ENCODE results near the gene ASB18.

Gene ASB18

DNA sequence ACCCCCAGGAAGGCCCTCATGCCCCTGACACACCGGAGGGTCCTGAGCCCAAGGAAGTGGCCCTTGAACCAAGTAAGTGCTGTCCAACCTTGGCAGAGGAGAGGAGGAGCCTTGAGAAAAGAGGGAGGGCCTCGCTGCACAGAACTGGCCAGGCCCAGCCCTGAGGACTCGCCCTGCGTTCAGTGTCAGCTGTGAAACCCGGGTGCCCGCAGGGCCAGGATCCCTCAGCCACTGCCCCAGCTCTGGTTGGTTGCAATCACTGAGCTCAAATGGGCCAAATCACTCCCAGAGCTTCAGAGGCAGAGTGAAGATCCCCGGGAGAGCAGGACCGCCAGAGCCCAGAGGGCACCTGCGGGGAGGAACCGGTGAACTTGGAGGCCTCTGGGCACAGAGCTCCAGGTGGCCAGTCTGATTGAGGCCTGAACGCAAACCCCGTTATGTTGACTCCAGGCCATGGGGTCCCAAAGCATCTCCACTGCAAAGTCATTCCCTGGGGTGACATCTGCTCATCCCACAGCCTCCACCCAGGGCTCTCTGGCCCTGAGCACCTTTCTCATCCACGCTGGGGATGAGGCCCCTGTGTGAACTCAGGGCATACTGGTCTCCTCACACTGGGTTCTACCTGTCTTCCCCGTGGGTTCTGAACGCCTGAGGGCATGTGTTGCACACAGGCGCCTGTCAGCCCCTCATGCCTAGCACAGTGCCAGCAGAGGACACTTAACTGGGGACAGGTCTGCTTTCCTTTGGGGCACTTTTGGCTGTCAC is 107.9 kb downstream of the ASB18 start:
- Histone ChIP-seq H3K79me2 (ENCODE audit: low read length) (no peaks in the 10 kb centered on the region), H3K4me1 (ENCODE audit: low read length) (no peaks in the 10 kb centered on the region), H3K9me3 (ENCODE audit: insufficient read depth, low read length) (no peaks in the 10 kb centered on the region), H3K4me3 (ENCODE audit: low read length) (no peak overlapping the region), H4K20me1 (ENCODE audit: insufficient read depth, low read length) (no peaks in the 10 kb centered on the region), H3K4me2 (ENCODE audit: low read length) (no peak overlapping the region), H3K27me3 (ENCODE audit: low read depth, low read length) (no peaks in the 10 kb centered on the region), H3K36me3 (replicated peaks; ENCODE audit: low read depth, low read length) (no peaks in the 10 kb centered on the region), H3K9ac (ENCODE audit: low read length) (no peak overlapping the region), H3K27ac (ENCODE audit: low read length) (no peak overlapping the region), H2AFZ (ENCODE audit: low read depth, low read length) (no peak overlapping the region)
- TF ChIP-seq, protein P1, sequence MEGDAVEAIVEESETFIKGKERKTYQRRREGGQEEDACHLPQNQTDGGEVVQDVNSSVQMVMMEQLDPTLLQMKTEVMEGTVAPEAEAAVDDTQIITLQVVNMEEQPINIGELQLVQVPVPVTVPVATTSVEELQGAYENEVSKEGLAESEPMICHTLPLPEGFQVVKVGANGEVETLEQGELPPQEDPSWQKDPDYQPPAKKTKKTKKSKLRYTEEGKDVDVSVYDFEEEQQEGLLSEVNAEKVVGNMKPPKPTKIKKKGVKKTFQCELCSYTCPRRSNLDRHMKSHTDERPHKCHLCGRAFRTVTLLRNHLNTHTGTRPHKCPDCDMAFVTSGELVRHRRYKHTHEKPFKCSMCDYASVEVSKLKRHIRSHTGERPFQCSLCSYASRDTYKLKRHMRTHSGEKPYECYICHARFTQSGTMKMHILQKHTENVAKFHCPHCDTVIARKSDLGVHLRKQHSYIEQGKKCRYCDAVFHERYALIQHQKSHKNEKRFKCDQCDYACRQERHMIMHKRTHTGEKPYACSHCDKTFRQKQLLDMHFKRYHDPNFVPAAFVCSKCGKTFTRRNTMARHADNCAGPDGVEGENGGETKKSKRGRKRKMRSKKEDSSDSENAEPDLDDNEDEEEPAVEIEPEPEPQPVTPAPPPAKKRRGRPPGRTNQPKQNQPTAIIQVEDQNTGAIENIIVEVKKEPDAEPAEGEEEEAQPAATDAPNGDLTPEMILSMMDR (IDR thresholded peaks at IDR 0.05; ENCODE audit: low read depth, low read length) = no peak

DNA sequence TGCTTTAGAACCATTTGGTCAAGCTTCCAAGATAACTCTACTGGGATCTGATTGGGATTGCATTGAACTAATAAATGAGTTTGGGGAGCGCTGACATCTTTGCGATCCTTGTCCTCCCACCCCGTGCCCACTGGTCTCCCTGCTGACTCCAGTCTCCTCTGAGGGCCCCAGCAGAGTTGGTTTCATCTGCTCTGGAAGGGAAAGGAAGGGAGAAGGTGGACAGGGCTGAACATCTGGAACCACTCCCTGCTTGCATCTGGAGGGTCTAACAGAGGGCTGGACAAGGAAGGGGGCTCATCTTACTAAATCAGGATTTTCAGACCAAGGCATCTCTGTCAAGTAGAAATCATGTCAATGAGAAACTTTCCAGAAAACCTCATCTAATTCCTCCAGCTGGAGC is 108.8 kb downstream of the ASB18 start:
- H3K27ac ChIP-seq (ENCODE audit: low read length) = no peak overlapping the region
- no peaks in the 10 kb centered on the region for H3K36me3 ChIP-seq (replicated peaks; ENCODE audit: low read depth, low read length)
- H3K4me3 ChIP-seq (ENCODE audit: low read length) = no peak overlapping the region
- no peak overlapping the region for H3K4me2 ChIP-seq (ENCODE audit: low read length)
- no peaks in the 10 kb centered on the region for H3K9me3 ChIP-seq (ENCODE audit: insufficient read depth, low read length)
- TF ChIP-seq, protein P1 (IDR thresholded peaks at IDR 0.05; ENCODE audit: low read depth, low read length) = no peak
- no peak for TF ChIP-seq EZH2phosphoT487 (IDR thresholded peaks at IDR 0.05; ENCODE audit: low read depth)
- no peaks in the 10 kb centered on the region for H3K79me2 ChIP-seq (ENCODE audit: low read length)
- no peak overlapping the region for H3K9ac ChIP-seq (ENCODE audit: low read length)
- no peaks in the 10 kb centered on the region for H3K27me3 ChIP-seq (ENCODE audit: low read depth, low read length)
- H2AFZ ChIP-seq (ENCODE audit: low read depth, low read length) = no peak overlapping the region
- H4K20me1 ChIP-seq (ENCODE audit: insufficient read depth, low read length) = no peaks in the 10 kb centered on the region
- H3K4me1 ChIP-seq (ENCODE audit: low read length) = no peaks in the 10 kb centered on the region

DNA sequence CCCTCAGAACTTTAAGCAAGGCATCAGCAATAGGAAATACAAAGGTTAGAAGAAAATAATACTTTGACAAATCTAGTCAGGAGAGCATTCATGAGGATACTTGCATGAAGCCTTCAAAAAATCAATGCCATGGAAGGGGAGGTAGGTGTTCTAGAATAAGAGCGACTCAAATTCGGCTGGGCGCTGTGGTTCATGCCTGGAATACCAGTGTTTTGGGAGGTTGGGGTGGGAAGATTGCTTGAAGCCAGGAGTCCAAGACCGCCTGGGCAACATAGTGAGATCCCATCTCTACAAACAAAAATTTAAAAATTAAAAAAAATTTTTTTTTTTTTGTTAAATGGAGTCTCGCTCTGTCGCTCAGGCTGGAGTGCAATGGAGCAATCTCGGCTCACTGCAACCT is 117.8 kb downstream of the ASB18 start:
- Histone ChIP-seq H4K20me1 (ENCODE audit: insufficient read depth, low read length) (no peaks in the 10 kb centered on the region), H3K9me3 (ENCODE audit: insufficient read depth, low read length) (no peaks in the 10 kb centered on the region), H3K79me2 (ENCODE audit: low read length) (no peaks in the 10 kb centered on the region), H3K27me3 (ENCODE audit: low read depth, low read length) (no peaks in the 10 kb centered on the region), H3K4me1 (ENCODE audit: low read length) (no peaks in the 10 kb centered on the region), H3K36me3 (replicated peaks; ENCODE audit: low read depth, low read length) (no peaks in the 10 kb centered on the region), H2AFZ (ENCODE audit: low read depth, low read length) (no peak overlapping the region), H3K27ac (ENCODE audit: low read length) (no peak overlapping the region), H3K4me2 (ENCODE audit: low read length) (no peak overlapping the region), H3K9ac (ENCODE audit: low read length) (no peak overlapping the region), H3K4me3 (ENCODE audit: low read length) (no peak overlapping the region)
- TF ChIP-seq EZH2phosphoT487 (IDR thresholded peaks at IDR 0.05; ENCODE audit: low read depth) = no peak

DNA sequence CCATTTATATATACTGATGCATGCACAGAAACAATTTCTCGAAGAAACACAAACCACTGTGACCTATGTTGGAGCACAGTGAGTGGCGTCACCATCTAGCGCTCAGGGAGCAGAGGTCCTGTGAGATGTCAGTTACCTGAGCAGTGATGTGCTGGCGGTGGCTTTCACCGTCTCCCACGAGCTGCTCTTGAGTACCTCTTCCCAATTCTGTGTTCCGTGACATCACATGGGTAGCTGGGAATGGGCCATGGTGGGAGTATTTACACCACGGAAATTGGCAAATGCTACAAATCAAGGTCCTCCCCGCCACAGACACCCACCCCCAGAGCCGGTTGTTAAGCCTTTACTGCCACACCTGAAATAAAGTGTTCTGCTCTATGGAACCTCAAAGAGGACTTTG is 120.4 kb downstream of the ASB18 start:
- H3K79me2 ChIP-seq (ENCODE audit: low read length) = no peaks in the 10 kb centered on the region
- no peak overlapping the region for H3K27ac ChIP-seq (ENCODE audit: low read length)
- H3K9me3 ChIP-seq (ENCODE audit: insufficient read depth, low read length) = no peaks in the 10 kb centered on the region
- no peaks in the 10 kb centered on the region for H3K4me1 ChIP-seq (ENCODE audit: low read length)
- no peaks in the 10 kb centered on the region for H3K27me3 ChIP-seq (ENCODE audit: low read depth, low read length)
- no peak overlapping the region for H3K4me3 ChIP-seq (ENCODE audit: low read length)
- TF ChIP-seq, protein P1 (IDR thresholded peaks at IDR 0.05; ENCODE audit: low read depth, low read length) = no peak
- no peak for TF ChIP-seq EZH2phosphoT487 (IDR thresholded peaks at IDR 0.05; ENCODE audit: low read depth)
- H2AFZ ChIP-seq (ENCODE audit: low read depth, low read length) = no peak overlapping the region
- no peak overlapping the region for H3K9ac ChIP-seq (ENCODE audit: low read length)
- H3K4me2 ChIP-seq (ENCODE audit: low read length) = no peak overlapping the region
- H3K36me3 ChIP-seq (replicated peaks; ENCODE audit: low read depth, low read length) = no peaks in the 10 kb centered on the region
- H4K20me1 ChIP-seq (ENCODE audit: insufficient read depth, low read length) = no peaks in the 10 kb centered on the region

Data from OCI-LY3 (cell line).